ENCODE data around the gene CLEC18B. TPM values are rescaled to one million over a fixed set of nuclear protein-coding genes. Genes with fewer than 3 reads are reported as not detected.

CLEC18B gene
- total RNA-seq, 4 donors from 2014 or later, result 0.69 TPM; not detected in 3

- Histone ChIP-seq H3K9me3 (no peaks in the 10 kb centered on the region), H3K4me1 (no peaks in the 10 kb centered on the region), H3K27ac (no peak overlapping the region), H3K4me3 (no peak overlapping the region), H3K27me3 (no peaks in the 10 kb centered on the region), H3K36me3 (no peaks in the 10 kb centered on the region)
- no peak for TF ChIP-seq POLR2A (IDR thresholded peaks at IDR 0.05)
- TF ChIP-seq, protein P1, sequence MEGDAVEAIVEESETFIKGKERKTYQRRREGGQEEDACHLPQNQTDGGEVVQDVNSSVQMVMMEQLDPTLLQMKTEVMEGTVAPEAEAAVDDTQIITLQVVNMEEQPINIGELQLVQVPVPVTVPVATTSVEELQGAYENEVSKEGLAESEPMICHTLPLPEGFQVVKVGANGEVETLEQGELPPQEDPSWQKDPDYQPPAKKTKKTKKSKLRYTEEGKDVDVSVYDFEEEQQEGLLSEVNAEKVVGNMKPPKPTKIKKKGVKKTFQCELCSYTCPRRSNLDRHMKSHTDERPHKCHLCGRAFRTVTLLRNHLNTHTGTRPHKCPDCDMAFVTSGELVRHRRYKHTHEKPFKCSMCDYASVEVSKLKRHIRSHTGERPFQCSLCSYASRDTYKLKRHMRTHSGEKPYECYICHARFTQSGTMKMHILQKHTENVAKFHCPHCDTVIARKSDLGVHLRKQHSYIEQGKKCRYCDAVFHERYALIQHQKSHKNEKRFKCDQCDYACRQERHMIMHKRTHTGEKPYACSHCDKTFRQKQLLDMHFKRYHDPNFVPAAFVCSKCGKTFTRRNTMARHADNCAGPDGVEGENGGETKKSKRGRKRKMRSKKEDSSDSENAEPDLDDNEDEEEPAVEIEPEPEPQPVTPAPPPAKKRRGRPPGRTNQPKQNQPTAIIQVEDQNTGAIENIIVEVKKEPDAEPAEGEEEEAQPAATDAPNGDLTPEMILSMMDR (IDR thresholded peaks at IDR 0.05), result no peak
- no peak for DNase-seq
- intact Hi-C loops (cut with DNase I; ENCODE audit: low total_unique reads), result no loop called here
Measured at GRCh38 chr16:74465281-74465680, 44.0 kb upstream of the CLEC18B start.

DNA sequence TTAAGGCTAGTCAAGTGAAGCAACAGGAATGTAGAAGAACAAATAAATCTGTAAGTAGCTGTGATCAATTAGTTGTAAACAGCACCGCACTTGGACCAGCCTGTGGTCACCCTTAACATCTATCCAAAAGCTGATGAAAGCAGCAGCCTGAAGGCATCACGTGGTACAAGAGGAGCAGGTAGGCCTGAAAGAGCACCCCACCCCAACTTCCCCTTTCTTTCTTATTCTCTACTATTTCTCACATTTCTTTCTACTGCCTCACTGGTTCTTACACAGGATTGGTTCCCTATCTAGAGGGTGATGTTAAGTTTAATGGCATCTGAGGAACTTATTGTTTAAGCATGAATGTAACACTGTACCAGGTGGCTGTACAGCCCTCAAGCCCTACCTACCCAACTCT lies 42.6 kb upstream of the CLEC18B start:
- Histone ChIP-seq H3K4me3 (no peak overlapping the region), H3K4me1 (no peaks in the 10 kb centered on the region), H3K36me3 (no peaks in the 10 kb centered on the region), H3K27me3 (no peaks in the 10 kb centered on the region), H3K9me3 (no peaks in the 10 kb centered on the region), H3K27ac (no peak overlapping the region)
- TF ChIP-seq POLR2A (IDR thresholded peaks at IDR 0.05), result no peak
- TF ChIP-seq, protein P1 (IDR thresholded peaks at IDR 0.05), result no peak
- intact Hi-C loops (cut with DNase I; ENCODE audit: low total_unique reads), result no loop called here
- DNase-seq, result no peak

GRCh38 chr16:74462361-74462760 lies 41.1 kb upstream of the CLEC18B start:
- no peak for TF ChIP-seq POLR2A (IDR thresholded peaks at IDR 0.05)
- TF ChIP-seq, protein P1 (IDR thresholded peaks at IDR 0.05), result no peak
- no peak overlapping the region for H3K4me3 ChIP-seq
- H3K9me3 ChIP-seq, result no peaks in the 10 kb centered on the region
- no peaks in the 10 kb centered on the region for H3K27me3 ChIP-seq
- no peaks in the 10 kb centered on the region for H3K36me3 ChIP-seq
- no peaks in the 10 kb centered on the region for H3K4me1 ChIP-seq
- H3K27ac ChIP-seq, result no peak overlapping the region
- DNase-seq, result no peak
- intact Hi-C loops (cut with DNase I; ENCODE audit: low total_unique reads), result no loop called here

DNA sequence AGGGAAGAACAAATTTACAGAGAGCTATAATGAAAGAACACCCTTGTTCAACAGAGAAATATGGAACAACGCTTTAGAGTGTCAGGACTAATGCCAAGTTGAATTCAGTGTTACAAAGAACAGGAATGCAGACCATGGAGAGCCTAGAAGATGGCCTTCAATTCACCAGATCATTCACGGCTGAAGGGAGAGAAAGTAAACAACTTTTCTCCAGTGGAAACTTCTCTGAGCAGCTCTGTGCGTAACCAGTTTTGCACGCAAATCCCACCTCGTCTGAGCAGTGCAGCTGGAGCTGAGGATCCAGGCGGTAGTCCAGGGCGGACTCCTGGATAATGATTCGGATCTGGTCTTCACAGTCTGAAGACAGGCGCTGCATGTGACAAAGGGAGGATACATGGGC lies 40.5 kb upstream of the CLEC18B start:
- no peaks in the 10 kb centered on the region for H3K9me3 ChIP-seq
- no peak for DNase-seq
- no peaks in the 10 kb centered on the region for H3K36me3 ChIP-seq
- no peaks in the 10 kb centered on the region for H3K27me3 ChIP-seq
- H3K27ac ChIP-seq, result no peak overlapping the region
- TF ChIP-seq, protein P1 (IDR thresholded peaks at IDR 0.05), result no peak
- TF ChIP-seq POLR2A (IDR thresholded peaks at IDR 0.05), result no peak
- H3K4me3 ChIP-seq, result no peak overlapping the region
- H3K4me1 ChIP-seq, result no peaks in the 10 kb centered on the region
- intact Hi-C loops (cut with DNase I; ENCODE audit: low total_unique reads), result no loop called here

- Histone ChIP-seq H3K4me3 (no peak overlapping the region), H3K36me3 (no peaks in the 10 kb centered on the region), H3K27ac (no peak overlapping the region), H3K9me3 (no peaks in the 10 kb centered on the region), H3K4me1 (no peaks in the 10 kb centered on the region), H3K27me3 (no peaks in the 10 kb centered on the region)
- DNase-seq, result no peak
- intact Hi-C loops (cut with DNase I; ENCODE audit: low total_unique reads), result no loop called here
- TF ChIP-seq, protein P1 (IDR thresholded peaks at IDR 0.05), result no peak
- TF ChIP-seq POLR2A (IDR thresholded peaks at IDR 0.05), result no peak
Measured at GRCh38 chr16:74460542-74460941, 39.3 kb upstream of the CLEC18B start.
